ENCODE data around the gene ACOX3.

Gene ACOX3

DNA sequence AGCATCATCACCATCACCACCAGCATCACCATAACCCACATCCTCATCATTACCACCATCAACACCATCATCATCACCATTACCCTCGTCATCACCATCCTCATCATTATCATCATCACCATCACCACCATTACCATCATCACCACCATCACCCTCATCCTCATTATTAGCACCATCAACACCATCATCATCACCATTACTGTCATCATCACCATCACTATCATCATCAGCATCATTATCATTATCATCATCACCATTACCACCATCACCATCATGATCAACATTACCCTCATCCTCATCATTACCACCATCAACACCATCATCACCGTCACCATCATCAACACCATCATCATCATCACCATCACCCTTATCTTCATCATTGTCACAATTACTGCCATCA lies 119.3 kb downstream of the ACOX3 start:
- no peak for DNase-seq (ENCODE audit: low read depth)
- TF ChIP-seq, protein P1, sequence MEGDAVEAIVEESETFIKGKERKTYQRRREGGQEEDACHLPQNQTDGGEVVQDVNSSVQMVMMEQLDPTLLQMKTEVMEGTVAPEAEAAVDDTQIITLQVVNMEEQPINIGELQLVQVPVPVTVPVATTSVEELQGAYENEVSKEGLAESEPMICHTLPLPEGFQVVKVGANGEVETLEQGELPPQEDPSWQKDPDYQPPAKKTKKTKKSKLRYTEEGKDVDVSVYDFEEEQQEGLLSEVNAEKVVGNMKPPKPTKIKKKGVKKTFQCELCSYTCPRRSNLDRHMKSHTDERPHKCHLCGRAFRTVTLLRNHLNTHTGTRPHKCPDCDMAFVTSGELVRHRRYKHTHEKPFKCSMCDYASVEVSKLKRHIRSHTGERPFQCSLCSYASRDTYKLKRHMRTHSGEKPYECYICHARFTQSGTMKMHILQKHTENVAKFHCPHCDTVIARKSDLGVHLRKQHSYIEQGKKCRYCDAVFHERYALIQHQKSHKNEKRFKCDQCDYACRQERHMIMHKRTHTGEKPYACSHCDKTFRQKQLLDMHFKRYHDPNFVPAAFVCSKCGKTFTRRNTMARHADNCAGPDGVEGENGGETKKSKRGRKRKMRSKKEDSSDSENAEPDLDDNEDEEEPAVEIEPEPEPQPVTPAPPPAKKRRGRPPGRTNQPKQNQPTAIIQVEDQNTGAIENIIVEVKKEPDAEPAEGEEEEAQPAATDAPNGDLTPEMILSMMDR (IDR thresholded peaks at IDR 0.05; ENCODE audit: control insufficient read depth, insufficient read depth, low read depth, low read length, missing control alignments), result no peak
- no peak overlapping the region for H3K4me3 ChIP-seq (ENCODE audit: control insufficient read depth, low read depth, low read length)

DNA sequence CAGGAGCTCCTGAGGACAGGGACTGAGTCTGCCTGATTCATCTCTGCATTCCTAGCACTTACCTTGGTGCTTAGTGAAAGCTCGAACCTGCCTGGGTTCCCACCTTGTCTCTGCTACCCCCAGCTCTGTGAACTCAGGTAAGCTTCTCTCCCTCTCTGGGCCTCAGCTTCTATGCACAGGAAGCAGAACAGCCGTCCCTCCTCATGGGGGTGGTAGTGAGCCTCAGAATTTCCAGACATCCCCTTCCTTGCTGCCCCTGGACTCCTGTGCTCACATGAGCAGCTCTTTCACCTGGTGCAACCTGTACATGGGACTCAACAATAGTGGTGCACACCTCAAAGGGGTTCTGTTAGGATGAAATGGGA lies 120.2 kb downstream of the ACOX3 start:
- TF ChIP-seq, protein P1 (IDR thresholded peaks at IDR 0.05; ENCODE audit: control insufficient read depth, insufficient read depth, low read depth, low read length, missing control alignments), result peak; percentile 22
- H3K4me3 ChIP-seq (ENCODE audit: control insufficient read depth, low read depth, low read length), result no peak overlapping the region
- DNase-seq (ENCODE audit: low read depth), result no peak

DNA sequence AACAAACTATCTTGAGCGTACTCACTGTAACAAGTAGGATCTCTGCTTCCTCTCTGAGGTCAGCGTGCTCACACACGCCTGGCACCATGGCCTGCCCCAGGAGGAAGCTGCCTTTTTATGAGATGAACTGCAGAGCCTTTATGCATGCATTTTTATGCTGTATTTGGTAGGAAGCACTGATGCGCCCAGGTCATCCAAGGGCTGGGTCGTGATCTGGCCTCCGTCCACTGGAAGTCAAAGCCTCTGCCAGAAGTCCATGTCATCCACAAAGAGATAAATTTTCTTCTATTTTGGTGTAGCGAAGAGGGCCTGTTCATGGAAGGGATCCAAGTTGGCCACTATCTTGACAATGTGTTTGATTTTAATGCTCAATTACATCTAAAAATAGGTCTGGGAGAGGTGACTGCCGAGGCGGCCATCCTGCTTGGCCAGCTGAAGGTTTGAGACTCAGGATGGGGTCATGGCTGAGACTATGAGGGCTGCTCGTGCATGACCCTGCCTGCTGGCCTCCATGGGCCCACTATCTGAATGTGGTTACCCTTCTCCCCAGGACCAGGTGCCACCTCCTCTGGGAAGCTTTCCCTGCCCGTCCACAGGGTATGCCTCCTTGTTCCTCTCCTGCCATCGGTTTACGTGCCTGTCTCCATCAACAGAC lies 120.7 kb downstream of the ACOX3 start:
- TF ChIP-seq, protein P1 (IDR thresholded peaks at IDR 0.05; ENCODE audit: control insufficient read depth, insufficient read depth, low read depth, low read length, missing control alignments), result no peak
- no peak overlapping the region for H3K4me3 ChIP-seq (ENCODE audit: control insufficient read depth, low read depth, low read length)
- DNase-seq (ENCODE audit: low read depth), result no peak

DNA sequence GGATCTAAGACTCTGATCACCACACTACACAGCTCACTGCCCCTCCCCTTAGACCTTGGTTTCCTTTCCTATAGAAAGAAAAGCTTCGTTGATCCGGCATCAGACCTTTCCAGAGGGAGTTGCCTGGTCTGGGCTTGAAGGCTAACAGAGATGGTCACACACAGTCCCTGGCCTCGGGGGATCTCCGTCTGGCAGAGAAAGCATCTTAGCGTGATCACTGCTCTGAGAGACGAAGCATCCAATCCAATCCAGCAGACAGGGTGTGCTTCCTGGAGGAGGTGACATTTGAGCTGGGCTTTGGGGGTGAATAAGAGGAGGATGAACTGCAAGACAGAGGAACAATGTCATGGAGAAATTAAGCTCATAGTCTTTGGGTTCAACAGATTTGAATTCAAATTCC lies 121.5 kb downstream of the ACOX3 start:
- no peak for DNase-seq (ENCODE audit: low read depth)
- TF ChIP-seq, protein P1 (IDR thresholded peaks at IDR 0.05; ENCODE audit: control insufficient read depth, insufficient read depth, low read depth, low read length, missing control alignments), result no peak
- H3K4me3 ChIP-seq (ENCODE audit: control insufficient read depth, low read depth, low read length), result no peak overlapping the region

DNA sequence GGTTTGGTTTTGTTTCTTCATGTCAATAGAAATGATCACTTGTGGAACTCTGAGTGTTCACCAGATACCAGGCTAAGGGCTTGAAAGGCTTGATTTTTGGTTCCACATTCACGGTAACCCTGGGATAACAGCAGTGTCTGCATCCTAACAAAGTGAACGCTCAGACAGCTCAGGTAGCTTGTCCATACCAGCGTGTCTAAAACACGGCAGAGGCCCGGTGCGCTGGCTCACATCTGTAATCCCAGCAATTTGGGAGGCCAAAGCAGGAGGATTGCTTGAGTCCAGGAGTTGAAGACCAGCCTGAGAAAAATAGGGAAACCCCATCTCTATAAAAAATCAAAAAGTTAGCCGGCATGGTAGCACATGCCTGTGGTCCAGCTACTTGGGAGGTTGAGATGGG lies 122.0 kb downstream of the ACOX3 start:
- no peak overlapping the region for H3K4me3 ChIP-seq (ENCODE audit: control insufficient read depth, low read depth, low read length)
- no peak for DNase-seq (ENCODE audit: low read depth)
- TF ChIP-seq, protein P1 (IDR thresholded peaks at IDR 0.05; ENCODE audit: control insufficient read depth, insufficient read depth, low read depth, low read length, missing control alignments), result no peak

DNA sequence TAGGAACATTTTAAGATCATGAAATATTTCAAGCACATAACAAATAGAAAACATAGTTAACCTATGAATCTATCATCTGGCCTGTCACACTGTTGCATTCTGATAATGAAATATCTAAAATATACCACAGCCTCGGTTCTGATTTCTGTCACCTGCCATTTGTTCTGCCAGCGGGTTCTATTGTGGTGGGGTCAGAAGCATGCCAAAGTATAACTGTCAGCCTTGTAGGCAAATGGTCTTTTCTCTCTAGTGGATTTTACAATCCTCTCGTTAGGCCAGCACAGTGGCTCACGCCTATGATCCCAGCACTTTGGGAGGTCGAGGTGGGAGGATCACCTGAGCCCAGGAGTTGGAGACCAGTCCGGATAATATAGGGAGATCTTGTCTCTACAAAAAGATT lies 123.0 kb downstream of the ACOX3 start:
- H3K4me3 ChIP-seq (ENCODE audit: control insufficient read depth, low read depth, low read length), result no peak overlapping the region
- TF ChIP-seq, protein P1 (IDR thresholded peaks at IDR 0.05; ENCODE audit: control insufficient read depth, insufficient read depth, low read depth, low read length, missing control alignments), result no peak
- DNase-seq (ENCODE audit: low read depth), result no peak

All from AG09309 (cell line).